ENCODE results near the gene TIMM29. TPM values are rescaled to one million over a fixed set of nuclear protein-coding genes. Genes with fewer than 3 reads are reported as not detected.
A peak's percentile ranks its signal among the peaks of the same experiment; 100 is the strongest.

The TIMM29 gene
- total and polyA plus RNA-seq, 2 of the 13 experiments (the other 11 are each of a cell fraction or from before 2014, with no cell fraction given): 7.1 to 33.8 TPM

DNA sequence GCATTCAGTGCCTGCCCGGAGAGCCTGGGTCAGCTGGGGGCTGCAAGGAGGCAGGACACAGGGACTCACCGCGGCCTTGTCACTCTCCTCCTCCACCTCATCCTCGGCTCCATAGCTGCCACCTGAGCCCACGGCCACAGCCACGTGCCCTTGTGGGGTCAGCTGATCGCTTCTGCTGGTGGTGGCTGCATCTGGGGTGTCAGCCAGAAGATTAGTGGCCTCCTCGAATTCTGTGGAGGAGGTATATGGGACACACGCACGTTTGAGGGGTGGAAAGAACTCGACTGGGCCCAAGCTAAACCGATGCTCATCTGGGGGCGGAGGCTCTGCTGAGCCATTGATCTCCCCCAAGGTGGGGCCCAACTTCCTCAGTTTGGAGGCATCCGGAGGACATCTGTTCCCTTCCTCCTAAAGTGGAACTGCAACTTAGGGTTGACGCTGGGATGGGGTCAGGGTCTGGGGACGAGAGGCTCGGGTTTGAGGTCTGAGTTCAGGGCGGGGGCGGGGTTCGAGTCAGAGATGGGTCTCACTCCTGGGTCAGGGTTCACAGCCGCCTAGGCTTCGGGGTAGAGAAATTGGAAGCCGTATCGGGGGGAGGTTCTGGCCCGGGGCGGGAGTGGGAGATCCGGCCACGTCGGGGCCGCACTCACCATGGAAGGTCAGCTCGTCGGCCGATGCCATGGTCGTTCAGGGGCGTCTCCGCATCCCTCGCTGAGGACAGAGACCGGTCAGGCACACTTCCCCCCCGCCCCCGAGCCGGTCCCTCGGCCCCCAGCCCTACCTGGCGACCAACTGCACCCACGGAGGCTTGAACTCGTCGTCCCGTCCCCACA lies 665 bp upstream of the TIMM29 start (continued):
- TF ChIP-seq, protein P1, sequence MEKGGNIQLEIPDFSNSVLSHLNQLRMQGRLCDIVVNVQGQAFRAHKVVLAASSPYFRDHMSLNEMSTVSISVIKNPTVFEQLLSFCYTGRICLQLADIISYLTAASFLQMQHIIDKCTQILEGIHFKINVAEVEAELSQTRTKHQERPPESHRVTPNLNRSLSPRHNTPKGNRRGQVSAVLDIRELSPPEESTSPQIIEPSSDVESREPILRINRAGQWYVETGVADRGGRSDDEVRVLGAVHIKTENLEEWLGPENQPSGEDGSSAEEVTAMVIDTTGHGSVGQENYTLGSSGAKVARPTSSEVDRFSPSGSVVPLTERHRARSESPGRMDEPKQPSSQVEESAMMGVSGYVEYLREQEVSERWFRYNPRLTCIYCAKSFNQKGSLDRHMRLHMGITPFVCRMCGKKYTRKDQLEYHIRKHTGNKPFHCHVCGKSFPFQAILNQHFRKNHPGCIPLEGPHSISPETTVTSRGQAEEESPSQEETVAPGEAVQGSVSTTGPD (CRISPR knock-in tag; IDR thresholded peaks at IDR 0.05): no peak
- TF ChIP-seq MATR3 (CRISPR knock-in tag; IDR thresholded peaks at IDR 0.05): no peak
- TF ChIP-seq, protein P2, sequence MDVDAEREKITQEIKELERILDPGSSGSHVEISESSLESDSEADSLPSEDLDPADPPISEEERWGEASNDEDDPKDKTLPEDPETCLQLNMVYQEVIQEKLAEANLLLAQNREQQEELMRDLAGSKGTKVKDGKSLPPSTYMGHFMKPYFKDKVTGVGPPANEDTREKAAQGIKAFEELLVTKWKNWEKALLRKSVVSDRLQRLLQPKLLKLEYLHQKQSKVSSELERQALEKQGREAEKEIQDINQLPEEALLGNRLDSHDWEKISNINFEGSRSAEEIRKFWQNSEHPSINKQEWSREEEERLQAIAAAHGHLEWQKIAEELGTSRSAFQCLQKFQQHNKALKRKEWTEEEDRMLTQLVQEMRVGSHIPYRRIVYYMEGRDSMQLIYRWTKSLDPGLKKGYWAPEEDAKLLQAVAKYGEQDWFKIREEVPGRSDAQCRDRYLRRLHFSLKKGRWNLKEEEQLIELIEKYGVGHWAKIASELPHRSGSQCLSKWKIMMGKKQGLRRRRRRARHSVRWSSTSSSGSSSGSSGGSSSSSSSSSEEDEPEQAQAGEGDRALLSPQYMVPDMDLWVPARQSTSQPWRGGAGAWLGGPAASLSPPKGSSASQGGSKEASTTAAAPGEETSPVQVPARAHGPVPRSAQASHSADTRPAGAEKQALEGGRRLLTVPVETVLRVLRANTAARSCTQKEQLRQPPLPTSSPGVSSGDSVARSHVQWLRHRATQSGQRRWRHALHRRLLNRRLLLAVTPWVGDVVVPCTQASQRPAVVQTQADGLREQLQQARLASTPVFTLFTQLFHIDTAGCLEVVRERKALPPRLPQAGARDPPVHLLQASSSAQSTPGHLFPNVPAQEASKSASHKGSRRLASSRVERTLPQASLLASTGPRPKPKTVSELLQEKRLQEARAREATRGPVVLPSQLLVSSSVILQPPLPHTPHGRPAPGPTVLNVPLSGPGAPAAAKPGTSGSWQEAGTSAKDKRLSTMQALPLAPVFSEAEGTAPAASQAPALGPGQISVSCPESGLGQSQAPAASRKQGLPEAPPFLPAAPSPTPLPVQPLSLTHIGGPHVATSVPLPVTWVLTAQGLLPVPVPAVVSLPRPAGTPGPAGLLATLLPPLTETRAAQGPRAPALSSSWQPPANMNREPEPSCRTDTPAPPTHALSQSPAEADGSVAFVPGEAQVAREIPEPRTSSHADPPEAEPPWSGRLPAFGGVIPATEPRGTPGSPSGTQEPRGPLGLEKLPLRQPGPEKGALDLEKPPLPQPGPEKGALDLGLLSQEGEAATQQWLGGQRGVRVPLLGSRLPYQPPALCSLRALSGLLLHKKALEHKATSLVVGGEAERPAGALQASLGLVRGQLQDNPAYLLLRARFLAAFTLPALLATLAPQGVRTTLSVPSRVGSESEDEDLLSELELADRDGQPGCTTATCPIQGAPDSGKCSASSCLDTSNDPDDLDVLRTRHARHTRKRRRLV (CRISPR knock-in tag; IDR thresholded peaks at IDR 0.05): no peak
- TF ChIP-seq ZNF350 (CRISPR knock-in tag; IDR thresholded peaks at IDR 0.05; ENCODE audit: borderline replicate concordance, low read depth): 0 out of 2 replicates have a peak, but pooled peaks have one; percentile 3
- no peak for TF ChIP-seq SIX1 (CRISPR knock-in tag; IDR thresholded peaks at IDR 0.05; ENCODE audit: borderline replicate concordance)
- no peak for TF ChIP-seq ZNF256 (CRISPR knock-in tag; conservative IDR thresholded peaks at IDR 0.05)
- TF ChIP-seq MTF1 (CRISPR knock-in tag; IDR thresholded peaks at IDR 0.05): no peak
- TF ChIP-seq ZFX (CRISPR knock-in tag; IDR thresholded peaks at IDR 0.05; ENCODE audit: low read depth): no peak
- no peak for TF ChIP-seq ZNF282 (IDR thresholded peaks at IDR 0.05; ENCODE audit: partially characterized antibody)
- no peak for TF ChIP-seq HNF1B (CRISPR knock-in tag; IDR thresholded peaks at IDR 0.05)
- TF ChIP-seq ZNF788 (CRISPR knock-in tag; IDR thresholded peaks at IDR 0.05; ENCODE audit: borderline replicate concordance): no peak
- TF ChIP-seq GPN1 (CRISPR knock-in tag; IDR thresholded peaks at IDR 0.05; ENCODE audit: borderline replicate concordance): no peak
- no peak for TF ChIP-seq PTBP1 (IDR thresholded peaks at IDR 0.05; ENCODE audit: low read depth, low read length, poor library complexity, severe bottlenecking)
- 0 out of 2 replicates have a peak, but pooled peaks have one; percentile 27 for TF ChIP-seq ZNF33A (CRISPR knock-in tag; IDR thresholded peaks at IDR 0.05; ENCODE audit: borderline replicate concordance)
- TF ChIP-seq, protein P3, sequence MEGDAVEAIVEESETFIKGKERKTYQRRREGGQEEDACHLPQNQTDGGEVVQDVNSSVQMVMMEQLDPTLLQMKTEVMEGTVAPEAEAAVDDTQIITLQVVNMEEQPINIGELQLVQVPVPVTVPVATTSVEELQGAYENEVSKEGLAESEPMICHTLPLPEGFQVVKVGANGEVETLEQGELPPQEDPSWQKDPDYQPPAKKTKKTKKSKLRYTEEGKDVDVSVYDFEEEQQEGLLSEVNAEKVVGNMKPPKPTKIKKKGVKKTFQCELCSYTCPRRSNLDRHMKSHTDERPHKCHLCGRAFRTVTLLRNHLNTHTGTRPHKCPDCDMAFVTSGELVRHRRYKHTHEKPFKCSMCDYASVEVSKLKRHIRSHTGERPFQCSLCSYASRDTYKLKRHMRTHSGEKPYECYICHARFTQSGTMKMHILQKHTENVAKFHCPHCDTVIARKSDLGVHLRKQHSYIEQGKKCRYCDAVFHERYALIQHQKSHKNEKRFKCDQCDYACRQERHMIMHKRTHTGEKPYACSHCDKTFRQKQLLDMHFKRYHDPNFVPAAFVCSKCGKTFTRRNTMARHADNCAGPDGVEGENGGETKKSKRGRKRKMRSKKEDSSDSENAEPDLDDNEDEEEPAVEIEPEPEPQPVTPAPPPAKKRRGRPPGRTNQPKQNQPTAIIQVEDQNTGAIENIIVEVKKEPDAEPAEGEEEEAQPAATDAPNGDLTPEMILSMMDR (CRISPR knock-in tag; IDR thresholded peaks at IDR 0.05): no peak
- no peak for TF ChIP-seq TGIF2 (CRISPR knock-in tag; IDR thresholded peaks at IDR 0.05)
- 0 out of 2 replicates have a peak, but pooled peaks have one; percentile 54 for TF ChIP-seq ZC3H13 (CRISPR knock-in tag; IDR thresholded peaks at IDR 0.05)
- no peak for TF ChIP-seq CREM (IDR thresholded peaks at IDR 0.05)
- TF ChIP-seq CREM (CRISPR knock-in tag; IDR thresholded peaks at IDR 0.05): no peak
- no peak for TF ChIP-seq GATAD1 (CRISPR knock-in tag; IDR thresholded peaks at IDR 0.05)

All from HepG2 (cell line).